ENCODE measurements around the gene IRX3.

DNA sequence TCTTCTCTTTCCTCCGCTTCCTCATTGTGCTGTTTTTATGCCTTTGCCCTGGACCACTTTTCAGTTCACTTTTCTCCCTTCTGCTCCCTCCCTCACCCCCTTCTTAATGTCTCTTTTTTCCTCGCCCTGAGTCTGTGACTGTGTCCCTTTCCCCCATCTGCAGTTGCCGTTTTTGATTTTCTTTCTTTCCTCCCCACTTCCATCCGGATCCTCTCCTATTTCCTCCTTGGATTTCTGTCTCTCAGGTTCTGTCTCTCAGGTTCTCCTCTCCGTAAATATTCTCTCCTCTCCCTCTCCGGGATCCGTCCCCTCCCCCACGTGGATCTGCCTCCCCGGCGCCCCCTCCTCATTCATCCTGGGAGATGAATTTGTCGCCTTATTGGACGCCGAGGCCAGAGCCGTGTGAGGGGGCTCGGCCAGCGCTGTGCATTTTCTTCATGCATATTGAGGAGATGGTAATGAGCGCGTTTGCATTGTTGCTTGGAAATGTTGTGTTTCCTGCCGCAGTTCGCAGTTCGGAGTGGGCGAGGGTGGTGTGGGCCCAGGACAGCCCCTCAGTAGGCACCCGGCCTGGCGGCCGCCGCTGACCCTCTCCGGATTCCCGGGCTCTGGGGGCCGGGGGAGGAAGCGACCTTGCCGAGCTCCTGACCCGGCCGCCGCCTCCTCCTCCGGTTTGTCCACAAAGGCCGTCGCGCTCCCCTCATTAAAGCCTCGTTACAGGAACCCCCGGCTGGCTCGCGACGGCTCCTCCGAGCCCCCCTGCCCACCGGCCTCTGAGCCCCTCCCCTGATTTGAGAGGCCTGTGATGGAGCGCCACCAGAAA is 4.5 kb upstream of the IRX3 start:
- TF ChIP-seq, protein P1, sequence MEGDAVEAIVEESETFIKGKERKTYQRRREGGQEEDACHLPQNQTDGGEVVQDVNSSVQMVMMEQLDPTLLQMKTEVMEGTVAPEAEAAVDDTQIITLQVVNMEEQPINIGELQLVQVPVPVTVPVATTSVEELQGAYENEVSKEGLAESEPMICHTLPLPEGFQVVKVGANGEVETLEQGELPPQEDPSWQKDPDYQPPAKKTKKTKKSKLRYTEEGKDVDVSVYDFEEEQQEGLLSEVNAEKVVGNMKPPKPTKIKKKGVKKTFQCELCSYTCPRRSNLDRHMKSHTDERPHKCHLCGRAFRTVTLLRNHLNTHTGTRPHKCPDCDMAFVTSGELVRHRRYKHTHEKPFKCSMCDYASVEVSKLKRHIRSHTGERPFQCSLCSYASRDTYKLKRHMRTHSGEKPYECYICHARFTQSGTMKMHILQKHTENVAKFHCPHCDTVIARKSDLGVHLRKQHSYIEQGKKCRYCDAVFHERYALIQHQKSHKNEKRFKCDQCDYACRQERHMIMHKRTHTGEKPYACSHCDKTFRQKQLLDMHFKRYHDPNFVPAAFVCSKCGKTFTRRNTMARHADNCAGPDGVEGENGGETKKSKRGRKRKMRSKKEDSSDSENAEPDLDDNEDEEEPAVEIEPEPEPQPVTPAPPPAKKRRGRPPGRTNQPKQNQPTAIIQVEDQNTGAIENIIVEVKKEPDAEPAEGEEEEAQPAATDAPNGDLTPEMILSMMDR (IDR thresholded peaks at IDR 0.05), result no peak
- no peak for TF ChIP-seq EP300 (IDR thresholded peaks at IDR 0.05)
- TF ChIP-seq POLR2AphosphoS5 (IDR thresholded peaks at IDR 0.05), result no peak
- TF ChIP-seq POLR2A (IDR thresholded peaks at IDR 0.05), result no peak
